GM10847 (cell line): ENCODE measurements around the gene PHAF1.

Source experiments
- POLR2A ChIP-seq: IDR thresholded peaks from 2 replicates; pipeline ENCODE4 v1.6.1; 2011; ENCODE audit not compliant: insufficient read length; ENCODE audit errors: extremely low read depth

The PHAF1 gene

DNA sequence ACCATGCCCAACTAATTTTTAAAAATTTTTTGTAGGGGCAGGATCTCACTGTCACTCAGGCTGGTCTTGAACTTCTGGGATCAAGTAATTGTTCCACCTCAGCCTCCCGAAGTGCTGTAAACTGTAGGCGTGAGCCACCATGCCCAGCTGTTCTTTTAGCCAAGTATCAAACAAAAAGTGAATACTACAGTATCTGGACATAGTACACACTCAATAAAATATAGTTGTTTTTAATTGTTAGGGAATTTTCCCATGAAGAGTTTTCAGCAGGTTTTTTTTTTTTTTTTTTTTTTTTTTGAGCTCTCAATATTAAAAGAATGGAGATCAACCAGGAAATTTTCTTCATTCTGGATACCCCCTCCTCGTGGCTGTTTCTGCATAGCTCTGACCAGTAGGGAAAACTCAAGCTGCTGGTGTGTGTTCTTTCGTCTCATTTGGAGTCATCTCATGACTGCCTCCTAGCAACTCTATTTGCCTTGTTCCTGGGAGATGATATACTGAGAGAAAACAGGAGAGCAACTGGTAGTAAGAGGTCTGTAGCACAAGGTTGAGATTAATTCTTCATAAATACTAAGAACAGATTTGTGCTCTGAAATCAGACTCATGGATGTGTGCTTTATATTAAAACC lies 16.5 kb upstream of the PHAF1 start:
- TF ChIP-seq POLR2A, result no peak

DNA sequence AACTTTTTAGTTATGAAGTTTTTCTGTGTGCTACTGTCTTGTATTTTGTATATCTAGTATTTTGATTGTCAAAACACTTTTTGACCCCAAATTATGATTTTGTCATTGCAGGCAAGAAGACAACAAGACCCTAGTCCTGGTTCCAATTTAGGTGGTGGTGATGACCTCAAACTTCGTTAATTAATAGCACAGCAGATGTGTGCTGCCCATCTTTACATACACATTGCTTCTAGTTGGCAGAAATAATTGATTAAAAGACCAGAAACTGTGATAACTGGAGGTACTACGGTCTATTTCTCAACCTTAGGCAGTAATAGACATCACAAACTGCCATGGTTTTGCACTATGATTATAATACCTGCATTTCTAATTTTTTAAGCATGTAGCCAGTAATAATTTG lies 11.1 kb upstream of the PHAF1 start:
- no peak for TF ChIP-seq POLR2A

DNA sequence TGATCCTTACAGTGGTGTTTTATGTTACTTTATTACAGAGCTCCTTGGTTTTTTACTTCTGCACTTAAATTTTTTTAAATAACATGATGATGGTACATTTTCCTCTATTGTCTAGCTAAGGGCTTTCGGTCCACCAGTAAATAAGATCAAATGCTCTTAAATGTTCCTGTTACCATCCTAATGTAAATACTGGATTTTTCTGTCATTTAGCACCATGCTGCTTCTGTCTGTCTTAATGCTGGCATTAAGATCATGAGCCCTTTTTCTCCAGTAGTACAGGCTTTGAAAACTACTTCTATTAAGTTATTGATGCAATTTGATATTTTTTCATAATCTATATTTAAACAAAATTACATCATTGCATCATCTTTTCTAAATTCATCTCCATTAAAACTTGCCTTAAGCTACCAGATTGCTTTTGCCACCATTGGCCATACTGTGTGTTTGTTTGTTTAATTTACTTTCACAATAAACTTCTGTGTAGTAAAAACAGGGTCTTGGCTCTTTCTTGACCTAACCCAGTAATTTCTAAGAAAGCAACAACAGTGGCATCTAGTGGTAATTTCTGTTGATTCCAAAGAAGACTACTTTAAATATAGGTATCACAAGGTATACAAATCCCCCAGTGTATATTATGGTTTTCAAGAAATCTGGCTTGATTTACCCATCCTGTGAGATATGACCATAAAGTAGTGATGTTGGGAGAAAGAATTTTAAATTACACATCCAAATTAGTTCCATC lies 9.0 kb upstream of the PHAF1 start:
- TF ChIP-seq POLR2A, result no peak

DNA sequence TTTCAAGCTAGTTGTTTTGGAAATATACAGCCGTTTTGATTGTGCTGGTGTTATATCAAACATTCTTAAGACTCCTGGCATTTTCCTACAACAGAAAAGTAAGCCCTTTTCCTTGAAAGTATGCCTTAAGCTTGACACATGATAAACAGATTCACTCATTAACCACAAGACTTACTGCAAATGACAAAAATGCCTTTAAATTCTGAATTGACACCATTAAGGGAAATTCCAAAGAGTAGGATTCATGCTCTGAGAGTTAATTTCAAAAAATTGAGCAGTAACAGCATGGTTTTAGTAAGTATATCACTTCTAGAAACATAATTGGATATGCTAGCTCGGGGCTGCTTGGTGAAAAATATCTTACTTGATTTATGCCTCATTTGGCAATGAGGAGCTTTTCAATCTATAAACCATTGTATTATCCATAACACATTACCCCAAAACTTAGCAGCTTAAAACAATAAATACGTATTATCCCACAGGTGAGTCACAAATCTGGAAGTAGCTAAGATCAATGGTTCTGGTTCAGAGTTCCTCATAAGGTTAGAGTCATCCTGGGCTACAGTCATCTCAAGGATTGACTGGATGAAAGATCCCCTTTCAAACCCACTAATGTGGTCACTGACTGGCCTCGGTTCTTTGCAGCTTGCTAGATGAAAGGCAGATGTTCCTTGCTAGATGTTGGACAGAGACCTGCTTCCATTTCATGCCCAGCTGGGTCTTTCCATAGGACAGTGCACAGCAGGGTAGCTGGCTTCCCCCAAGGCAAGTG lies 8.2 kb upstream of the PHAF1 start:
- no peak for TF ChIP-seq POLR2A

DNA sequence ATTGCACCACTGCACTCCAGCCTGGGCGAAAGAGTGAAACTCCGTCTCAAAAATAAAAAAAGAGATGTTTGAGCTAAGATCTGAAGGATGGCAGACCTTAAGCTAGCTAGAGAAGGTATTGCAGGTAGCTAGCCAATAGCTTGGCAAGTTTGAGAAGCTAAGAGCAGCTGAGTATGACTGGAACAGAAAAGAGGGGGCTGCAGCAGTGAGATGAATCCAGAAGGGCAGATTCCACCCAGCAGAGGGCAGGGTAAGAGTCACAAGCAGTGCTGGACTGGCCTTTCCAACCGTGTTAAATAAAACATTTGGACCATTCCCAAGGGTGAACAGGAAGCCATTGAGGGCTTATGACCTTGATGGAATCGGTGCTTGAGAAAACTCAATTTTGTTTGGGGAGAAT lies 5.7 kb upstream of the PHAF1 start:
- TF ChIP-seq POLR2A, result no peak

DNA sequence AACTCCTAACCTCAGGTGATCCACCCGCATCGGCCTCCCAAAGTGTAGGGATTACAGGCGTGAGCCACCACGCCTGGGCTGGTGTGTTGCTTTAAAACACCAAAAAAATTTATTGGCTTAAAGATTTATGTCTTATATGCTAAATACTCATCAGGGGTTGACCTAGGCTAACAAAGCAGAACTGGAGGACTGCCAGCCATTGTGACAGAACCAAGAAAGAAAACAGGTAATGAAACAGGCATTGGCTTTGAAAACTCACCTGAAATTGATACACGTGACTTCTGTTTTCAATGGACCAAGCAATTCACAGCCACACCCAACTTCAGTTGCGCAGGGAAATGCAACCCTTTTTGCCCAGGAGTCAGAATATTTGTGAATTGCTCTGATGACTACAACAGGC lies 4.9 kb upstream of the PHAF1 start:
- TF ChIP-seq POLR2A, result no peak

DNA sequence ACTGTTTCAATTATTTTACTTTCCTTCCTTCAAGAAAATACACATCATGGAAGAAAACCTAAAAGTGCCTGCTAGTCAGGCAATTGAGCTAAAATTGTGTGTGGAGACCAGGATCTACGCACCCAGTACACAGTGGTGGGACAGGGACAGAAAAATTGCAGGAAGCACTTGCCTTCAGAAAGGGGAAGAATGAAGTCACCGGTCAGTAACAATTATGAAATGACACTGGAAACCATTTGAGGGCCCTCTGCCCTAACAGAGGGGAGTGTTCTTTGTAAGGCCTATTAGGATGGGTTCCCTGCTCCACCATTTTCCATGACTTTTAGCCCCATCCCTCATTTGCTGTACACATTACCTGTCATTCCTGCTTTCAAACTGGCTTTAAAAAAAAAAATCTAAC lies 4.5 kb upstream of the PHAF1 start:
- no peak for TF ChIP-seq POLR2A

DNA sequence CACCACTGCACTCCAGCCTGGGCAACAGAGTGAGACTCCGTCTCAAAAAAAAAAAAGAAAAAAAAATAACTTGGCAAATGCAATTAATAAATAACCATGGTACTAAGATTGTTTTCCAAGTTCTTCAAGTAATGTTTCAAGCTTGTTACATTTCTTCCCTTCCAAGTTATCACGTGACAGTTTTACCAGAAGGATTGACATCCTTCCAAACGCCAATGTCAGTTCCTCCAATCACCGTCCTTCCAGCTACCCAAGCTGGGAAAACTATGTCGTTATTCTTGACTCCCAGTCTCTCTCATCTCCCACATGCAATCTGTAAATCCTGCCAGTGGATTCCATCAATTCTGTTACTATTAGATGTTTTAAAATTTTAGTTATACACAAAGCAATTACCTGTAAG lies 3.9 kb upstream of the PHAF1 start:
- no peak for TF ChIP-seq POLR2A

DNA sequence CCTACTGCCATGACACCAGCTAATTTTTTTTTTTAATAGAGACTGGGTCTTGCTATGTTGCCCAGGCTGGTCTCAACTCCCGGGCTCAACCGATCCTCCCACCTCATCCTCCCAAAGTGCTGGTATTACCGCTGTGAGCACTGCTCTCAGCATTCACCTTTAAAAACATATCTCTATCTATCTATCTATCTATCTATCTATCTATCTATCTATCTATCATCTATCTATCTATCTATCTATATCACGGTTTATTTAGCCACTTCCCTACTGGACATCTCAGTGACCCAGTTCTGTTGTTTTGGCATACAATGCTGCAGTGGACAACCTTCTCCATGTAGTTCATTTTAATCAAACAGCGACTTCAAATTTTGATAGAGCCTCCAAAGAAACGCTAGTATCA lies 1.3 kb upstream of the PHAF1 start:
- no peak for TF ChIP-seq POLR2A

DNA sequence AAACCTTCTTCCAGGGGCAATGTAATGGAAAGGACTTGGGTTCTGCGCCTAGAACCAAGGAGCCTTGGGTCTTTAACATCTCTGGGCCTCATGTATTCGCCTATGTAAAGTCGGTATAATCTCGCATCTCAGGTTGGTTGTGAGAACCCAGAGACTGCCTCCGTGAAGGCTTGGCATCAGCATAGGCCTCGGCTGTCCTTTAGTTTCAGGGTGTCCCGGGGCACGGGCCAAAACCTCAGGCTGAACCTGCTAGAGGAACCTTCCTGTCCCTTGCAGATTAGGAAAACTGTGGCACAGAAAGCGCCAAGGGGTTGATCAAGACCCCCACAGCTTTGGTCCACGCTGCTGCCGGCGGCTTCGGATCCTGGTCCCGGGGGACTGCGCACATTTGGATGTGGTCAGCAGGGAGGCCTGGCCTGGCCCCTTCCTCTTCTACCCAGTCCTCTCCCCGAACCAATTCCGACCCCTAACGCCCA lies 772 bp upstream of the PHAF1 start:
- TF ChIP-seq POLR2A, result no peak

DNA sequence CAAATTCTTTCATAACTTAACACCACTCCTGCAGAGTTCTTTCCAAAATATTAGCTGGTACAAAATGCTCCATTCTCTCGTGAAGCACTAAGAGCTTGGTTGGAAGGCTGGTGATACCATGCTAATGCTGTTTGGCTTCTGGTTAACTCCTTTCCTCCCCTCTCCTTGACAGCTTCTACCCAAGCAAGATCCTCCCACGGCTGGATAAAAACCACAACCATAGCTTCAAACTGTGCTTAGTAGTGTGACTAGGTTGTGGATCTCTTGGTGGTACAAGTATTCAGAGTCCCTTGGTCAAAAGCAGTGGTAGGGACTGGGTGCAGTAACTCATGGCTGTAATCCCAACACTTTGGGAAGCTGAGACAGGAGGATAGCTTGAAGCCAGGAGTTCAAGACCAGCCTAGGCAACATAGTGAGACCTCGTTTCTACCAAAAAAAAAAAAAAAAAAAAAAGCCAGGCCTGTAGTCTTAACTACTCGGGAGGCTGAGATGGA lies 2.3 kb downstream of the PHAF1 start:
- TF ChIP-seq POLR2A, result no peak

DNA sequence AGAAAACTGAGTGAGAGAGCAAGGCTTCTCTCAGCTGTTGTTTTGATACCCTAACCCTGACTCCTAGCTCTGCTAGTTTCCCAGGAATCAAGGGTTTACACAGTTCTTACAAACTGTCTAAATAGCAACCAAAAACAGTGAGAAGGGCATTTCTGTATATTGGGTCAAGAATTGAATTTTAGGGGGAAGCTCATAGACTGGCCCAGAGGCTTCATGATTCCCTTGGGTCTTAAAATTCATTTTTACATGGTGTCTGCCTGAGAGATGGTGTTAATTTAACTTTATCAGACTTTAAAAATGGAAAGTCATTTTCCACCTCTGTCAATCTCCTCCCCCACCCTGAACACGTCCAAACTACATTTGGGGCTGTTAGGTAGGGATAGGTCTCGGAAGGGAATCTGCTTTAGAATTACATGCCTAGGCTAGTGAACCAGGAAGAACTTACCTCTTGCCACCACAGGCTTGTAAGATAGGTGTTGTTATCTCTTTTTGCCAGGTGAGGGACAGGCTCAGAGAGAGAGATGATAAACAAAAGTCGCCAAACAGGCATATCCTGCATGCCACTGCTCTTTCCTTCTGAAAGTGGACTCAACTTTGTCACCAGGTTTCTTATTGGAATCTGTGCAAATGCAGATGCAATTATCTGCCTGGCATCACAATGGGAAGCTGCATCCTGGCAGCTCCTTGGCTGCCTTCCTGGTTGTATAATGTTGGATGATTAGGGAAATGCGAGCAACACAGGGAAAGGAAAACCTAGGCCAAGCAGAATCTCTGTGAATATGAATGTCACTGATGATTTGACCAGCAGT lies 3.1 kb downstream of the PHAF1 start:
- no peak for TF ChIP-seq POLR2A

DNA sequence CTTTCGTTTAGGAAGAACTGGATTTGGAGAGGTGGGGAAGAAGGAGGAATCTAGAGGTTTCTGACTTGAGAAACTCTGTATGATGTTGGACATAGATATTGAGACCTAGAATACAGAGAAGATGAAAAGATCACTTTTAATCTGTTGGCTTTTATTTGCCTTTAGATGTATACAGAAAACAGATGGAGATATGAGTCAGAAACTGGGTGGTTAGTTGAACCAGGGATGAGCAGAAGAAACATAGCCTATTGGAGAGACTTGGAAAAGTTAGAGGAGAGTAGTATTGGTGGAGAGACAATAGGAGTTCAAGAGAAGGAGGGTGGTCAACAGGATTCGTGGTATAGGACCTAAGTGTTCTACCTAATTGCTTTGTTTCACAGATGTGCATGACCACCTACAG lies 5.1 kb downstream of the PHAF1 start:
- TF ChIP-seq POLR2A, result no peak

DNA sequence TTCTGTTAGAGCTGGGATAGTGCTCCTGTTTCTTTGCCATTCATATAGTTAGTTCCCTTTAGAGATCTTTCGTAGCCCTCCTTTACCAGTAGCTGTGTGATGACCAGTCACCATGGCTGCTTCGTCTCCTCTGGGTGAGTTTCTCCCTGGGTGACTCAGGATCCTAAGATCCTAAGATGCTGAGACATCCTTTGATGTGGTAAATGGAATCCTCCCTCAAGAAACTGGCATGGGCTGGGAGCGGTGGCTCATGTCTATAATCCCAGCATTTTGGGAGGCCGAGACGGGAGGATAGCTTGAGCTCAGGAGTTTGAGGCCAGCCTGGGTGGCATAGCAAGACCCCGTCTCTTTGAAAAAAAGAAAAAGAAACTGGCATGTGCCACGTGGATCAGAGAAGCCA lies 5.9 kb downstream of the PHAF1 start:
- TF ChIP-seq POLR2A, result no peak
